HG03457 (cell line): ENCODE results near the gene MKKS.

ENCODE experiments used
- ATAC-seq: cut with Tn5 transposase; IDR thresholded peaks from one replicate; pipeline ENCODE4 v1.9.1; 2021; ENCODE audit warnings: moderate number of reproducible peaks; ENCODE audit not compliant: unreplicated experiment

Gene MKKS

GRCh38 chr20:10433623-10434466 is at the start of gene MKKS:
TSS of gene MKKS (minus strand) at chr20:10434222. CDS start at chr20:10413514, 20,708 bp downstream.
- ATAC-seq, result peak; percentile 48

- no peak for ATAC-seq
Observed at GRCh38 chr20:10483691-10484090, 49.7 kb upstream of the MKKS start.

- no peak for ATAC-seq
Observed at GRCh38 chr20:10481676-10482075, 47.7 kb upstream of the MKKS start.

GRCh38 chr20:10478930-10479329 is 44.9 kb upstream of the MKKS start:
- ATAC-seq, result no peak

GRCh38 chr20:10478205-10478604 is 44.2 kb upstream of the MKKS start:
- ATAC-seq, result no peak

GRCh38 chr20:10476319-10476724 is 42.3 kb upstream of the MKKS start:
- ATAC-seq, result peak; percentile 63

- no peak for ATAC-seq
Observed at GRCh38 chr20:10475225-10475624, 41.2 kb upstream of the MKKS start.

GRCh38 chr20:10474606-10475184 is 40.7 kb upstream of the MKKS start:
- ATAC-seq, result no peak

GRCh38 chr20:10472871-10473270 is 38.8 kb upstream of the MKKS start:
- no peak for ATAC-seq

- no peak for ATAC-seq
Observed at GRCh38 chr20:10470276-10470675, 36.3 kb upstream of the MKKS start.

- ATAC-seq, result no peak
Observed at GRCh38 chr20:10469599-10469998, 35.6 kb upstream of the MKKS start.

GRCh38 chr20:10469056-10469455 is 35.0 kb upstream of the MKKS start:
- no peak for ATAC-seq

- ATAC-seq, result no peak
Observed at GRCh38 chr20:10468340-10468845, 34.4 kb upstream of the MKKS start.

GRCh38 chr20:10467681-10468339 is 33.8 kb upstream of the MKKS start:
- ATAC-seq, result no peak

GRCh38 chr20:10466855-10467254 is 32.8 kb upstream of the MKKS start:
- ATAC-seq, result no peak

- no peak for ATAC-seq
Observed at GRCh38 chr20:10466325-10466724, 32.3 kb upstream of the MKKS start.

- ATAC-seq, result no peak
Observed at GRCh38 chr20:10465135-10465534, 31.1 kb upstream of the MKKS start.

GRCh38 chr20:10463622-10464021 is 29.6 kb upstream of the MKKS start:
- ATAC-seq, result no peak

- no peak for ATAC-seq
Observed at GRCh38 chr20:10462516-10462915, 28.5 kb upstream of the MKKS start.

GRCh38 chr20:10461495-10461894 is 27.5 kb upstream of the MKKS start:
- ATAC-seq, result no peak

- no peak for ATAC-seq
Observed at GRCh38 chr20:10454151-10454750, 20.2 kb upstream of the MKKS start.
